GM12878 (cell line): ENCODE data around the gene FAM3B. TPM values are rescaled to one million over a fixed set of nuclear protein-coding genes. Genes with fewer than 3 reads are reported as not detected.

Experiments
- ATAC-seq: fragments of 200-7000 bp; cut with Tn5 transposase; 3 replicates; pipeline ENCODE4 v1.9.1; 2020; ENCODE audit warnings: mild to moderate bottlenecking, moderate library complexity
- BruUV-seq: library from RNA; stranded (reverse); fragments of 400-500 nt; replicated peaks from 2 replicates; lab custom pipeline; 2021; lab: Mats Ljungman, UMichigan
- CTCF ChIA-PET: fragments of 300-600 bp; sonication (Branson Sonifier 250); formaldehyde crosslinking; extraction: SDS; loops from one replicate; lab custom pipeline; 2021; ENCODE audit warnings: inconsistent platforms; lab: Yijun Ruan, JAX
- POLR2A ChIA-PET: fragments of 350-600 bp; formaldehyde crosslinking; extraction: SDS; loops from one replicate; lab custom pipeline; 2021; ENCODE audit warnings: inconsistent platforms; lab: Charles Lee
- RAD21 ChIA-PET: fragments of 300-600 bp; sonication (Branson Sonifier 250); formaldehyde crosslinking; loops from one replicate; lab custom pipeline; 2023; ENCODE audit warnings: antibody characterized with exemption; ENCODE audit not compliant: unreplicated experiment; lab: Charles Lee
- SMC1A ChIA-PET: fragments of 300-600 bp; sonication (Branson Sonifier 250); formaldehyde crosslinking; loops from one replicate; lab custom pipeline; 2023; ENCODE audit not compliant: unreplicated experiment, uncharacterized antibody; lab: Charles Lee
- DNase-seq: peaks from one replicate; pipeline ENCODE4 v3.0.0-alpha.2; 2011; ENCODE audit warnings: low read depth, low spot score
- FAIRE-seq: peaks from 3 replicates; lab custom pipeline; 2011; peaks lifted over from hg19 to GRCh38; lab: Jason Lieb, UNC
- H2AFZ ChIP-seq: 2 replicates; pipeline ENCODE4 v1.6.0; 2011; ENCODE audit warnings: low read depth, low read length, control low read depth; ENCODE audit not compliant: control insufficient read depth
- H3K27ac ChIP-seq: 2 replicates; pipeline ENCODE4 v1.5.1; 2011; ENCODE audit warnings: control low read depth; ENCODE audit not compliant: control insufficient read depth, insufficient read depth
- H3K27me3 ChIP-seq, 2 experiments: replicated peaks in 1 of 2; 2 replicates each; pipeline versions ENCODE4 v1.6.0 to v1.6.1; 2011; ENCODE audit warnings: low read length in 1 of 2; ENCODE audit not compliant: control insufficient read depth in 2 of 2, insufficient read depth in 2 of 2
- H3K36me3 ChIP-seq, 2 experiments: 2 replicates each; pipeline ENCODE4 v1.5.1; 2011; ENCODE audit warnings: low read length in 1 of 2; ENCODE audit not compliant: control insufficient read depth in 2 of 2, insufficient read depth in 2 of 2
- H3K4me1 ChIP-seq: 2 replicates; pipeline ENCODE4 v1.6.1; 2011; ENCODE audit warnings: mild to moderate bottlenecking, low read length, moderate library complexity, mixed read lengths; ENCODE audit not compliant: control insufficient read depth, insufficient read depth
- H3K4me2 ChIP-seq: 2 replicates; pipeline ENCODE4 v1.6.0; 2011; ENCODE audit warnings: control low read depth; ENCODE audit not compliant: control insufficient read depth, insufficient read depth
- H3K4me3 ChIP-seq: fragments of 200-600 bp; sonication (generic); 2 replicates; pipeline ENCODE4 v1.5.1; 2016
- H3K79me2 ChIP-seq: 2 replicates; pipeline ENCODE4 v1.6.0; 2011; ENCODE audit warnings: low read length; ENCODE audit not compliant: control insufficient read depth, insufficient read depth
- H3K9ac ChIP-seq: 2 replicates; pipeline ENCODE4 v1.8.0; 2011; ENCODE audit warnings: low read length, control low read depth, mixed read lengths; ENCODE audit not compliant: control insufficient read depth, insufficient read depth
- H3K9me3 ChIP-seq: replicated peaks from 3 replicates; pipeline ENCODE4 v1.5.1; 2011; ENCODE audit warnings: mild to moderate bottlenecking, low read length; ENCODE audit not compliant: control insufficient read depth, insufficient read depth
- H4K20me1 ChIP-seq: 2 replicates; pipeline ENCODE4 v1.6.0; 2011; ENCODE audit not compliant: control insufficient read depth, insufficient read depth
- FOS ChIP-seq: IDR thresholded peaks from 3 replicates; pipeline ENCODE4 v1.6.1; 2011; ENCODE audit warnings: borderline replicate concordance; ENCODE audit not compliant: insufficient read length; ENCODE audit errors: extremely low read depth
- HDGF ChIP-seq: fragments of 450-650 bp; IDR thresholded peaks from 2 replicates; pipeline ENCODE4 v1.6.1; 2016; ENCODE audit warnings: antibody characterized with exemption
- MXI1 ChIP-seq: fragments of 150-350 bp; IDR thresholded peaks from 2 replicates; pipeline ENCODE4 v1.6.1; 2011; ENCODE audit warnings: low read depth, mild to moderate bottlenecking, inconsistent platforms, low read length, improper control_type of control experiment
- RCOR1 ChIP-seq: conservative IDR thresholded peaks from 2 replicates; pipeline ENCODE4 v1.6.1; 2012; ENCODE audit warnings: low read depth, low read length, improper control_type of control experiment
- SP1 ChIP-seq: IDR thresholded peaks from one replicate; pipeline ENCODE4 v1.6.1; 2011; ENCODE audit warnings: low read depth, low read length
- ZBED1 ChIP-seq: IDR thresholded peaks from 2 replicates; pipeline ENCODE4 v1.6.1; 2016; ENCODE audit warnings: borderline replicate concordance
- ZBTB4 ChIP-seq: fragments of 450-650 bp; formaldehyde crosslinking; IDR thresholded peaks from 2 replicates; pipeline ENCODE4 v1.4.0; 2022; ENCODE audit warnings: mild to moderate bottlenecking, moderate library complexity
- WGBS: methylation state at CpG from one replicate; pipeline ENCODE4 v1.1.6; 2016; ENCODE audit warnings: low lambda C conversion rate; ENCODE audit not compliant: insufficient replicate concordance, insufficient coverage; ENCODE audit errors: missing lambda C conversion rate; 5-methylcytosine and 5-hydroxymethylcytosine counted together
- in situ Hi-C: fragments of 300-500 bp; cut with MboI; formaldehyde crosslinking; loops from 9 replicates; pipeline ENCODE4 v1.14.3; 2018; ENCODE audit warnings: mixed read lengths
- intact Hi-C: fragments of 100-400 bp; cut with micrococcal nuclease; formaldehyde crosslinking; loops from one replicate; pipeline ENCODE4 v1.14.2; 2022; ENCODE audit not compliant: unreplicated experiment
- polyA plus RNA-seq, 11 experiments: library from polyadenylated mRNA; depleted of rRNA in 4 of 11; unstranded in 6 of 11; stranded (reverse) in 5 of 11; fragments of >200 nt; fragmentation: Nextera tagmentation in 4 of 11; fragmentation: Illumina TruSeq in 1 of 11; extraction: Ambion mirVana in 4 of 11; extraction: Trizol in 1 of 11; gene quantifications; 1 replicate in 1 of 11; 2 replicates in 10 of 11; pipeline versions ENCODE4 v1.2.1 to v1.2.3, GENCODE V29; 2011 to 2016; ENCODE audit warnings: inconsistent platforms in 2 of 11, missing spikeins in 2 of 11, low read depth in 1 of 11
- total RNA-seq, 4 experiments: library from RNA; depleted of rRNA in 3 of 4; stranded (reverse); fragments of >200 nt in 3 of 4; fragmentation: Illumina TruSeq in 1 of 4; extraction: Trizol in 1 of 4; gene quantifications; 2 replicates each; pipeline versions ENCODE4 v1.2.1 to v1.2.3, GENCODE V29; 2013 to 2021

Gene FAM3B
- total and polyA plus RNA-seq, 10 of the 15 experiments (the other 5 are each of a cell fraction or from before 2014, with no cell fraction given): 0.12 TPM; not detected in 9

- in situ Hi-C loops: no loop called here
- peaks cover 4% of the 10 kb centered on the region; the same call in 1 of the 3 replicates for H3K9me3 ChIP-seq
- DNase-seq (no peak), ATAC-seq (no peak), FAIRE-seq (no peak)
- peaks cover 0 to 2% of the 10 kb centered on the region in 2 experiments; a peak in 1 of 4 replicates for H3K27me3 ChIP-seq
- SMC1A ChIA-PET: no interaction called here
- H2AFZ ChIP-seq: no peak overlapping the region
- no peaks in the 10 kb centered on the region for H3K4me1 ChIP-seq
- intact Hi-C loops: no loop called here
- WGBS: 77% methylated on average over 33 of the region's 40 CpGs
- RAD21 ChIA-PET: no interaction called here
- POLR2A ChIA-PET: no interaction called here
- TF ChIP-seq FOS (no peak), HDGF (no peak), MXI1 (no peak), ZBED1 (no peak), SP1 (no peak), RCOR1 (no peak), ZBTB4 (CRISPR knock-in tag) (no peak)
- no TSS peak for BruUV-seq
- H3K79me2 ChIP-seq: no peaks in the 10 kb centered on the region
- H3K4me3 ChIP-seq: no peak overlapping the region
- no peak overlapping the region for H3K9ac ChIP-seq
- H4K20me1 ChIP-seq: no peaks in the 10 kb centered on the region
- H3K36me3 ChIP-seq: no peaks in the 10 kb centered on the region
- no peak overlapping the region for H3K27ac ChIP-seq
- CTCF ChIA-PET: no interaction called here
- H3K4me2 ChIP-seq: no peak overlapping the region
These were observed 12.4 kb upstream of the FAM3B start for GRCh38 chr21:41304068-41304720.
